ENCODE measurements around the gene INCA1. TPM values are rescaled to one million over a fixed set of nuclear protein-coding genes. Genes with fewer than 3 reads are reported as not detected.

Gene INCA1
- total and polyA plus RNA-seq, 2 experiments from 2014 or later: 1.9 to 6.9 TPM

- H3K9me3 ChIP-seq (ENCODE audit: low read depth): no peaks in the 10 kb centered on the region
- TF ChIP-seq CTCF (IDR thresholded peaks at IDR 0.05; ENCODE audit: low read depth, low read length): no peak
- H3K27me3 ChIP-seq: no peaks in the 10 kb centered on the region
- H3K4me3 ChIP-seq: no peak overlapping the region
- peaks cover 2% of the 10 kb centered on the region for H3K4me1 ChIP-seq (ENCODE audit: low read depth)
- DNase-seq (ENCODE audit: low read depth in 1 of 2, low spot score in 1 of 2): no peak
- peak overlapping the region; percentile 60 for H3K27ac ChIP-seq
- peaks cover 17% of the 10 kb centered on the region for H3K36me3 ChIP-seq
Measured at GRCh38 chr17:4960279-4960922, 36.9 kb downstream of the INCA1 start.

- Histone ChIP-seq H3K27me3 (no peaks in the 10 kb centered on the region), H3K27ac (peak overlapping the region; percentile 60), H3K9me3 (ENCODE audit: low read depth) (no peaks in the 10 kb centered on the region), H3K36me3 (peaks cover 23% of the 10 kb centered on the region), H3K4me3 (no peak overlapping the region), H3K4me1 (ENCODE audit: low read depth) (peaks cover 2% of the 10 kb centered on the region)
- DNase-seq (ENCODE audit: low read depth in 1 of 2, low spot score in 1 of 2): no peak
- TF ChIP-seq CTCF (IDR thresholded peaks at IDR 0.05; ENCODE audit: low read depth, low read length): no peak
Measured at GRCh38 chr17:4959261-4959965, 37.9 kb downstream of the INCA1 start.

- Histone ChIP-seq H3K4me3 (no peak overlapping the region), H3K27ac (peak overlapping the region; percentile 48), H3K36me3 (peaks cover 33% of the 10 kb centered on the region), H3K9me3 (ENCODE audit: low read depth) (no peaks in the 10 kb centered on the region), H3K27me3 (no peaks in the 10 kb centered on the region), H3K4me1 (ENCODE audit: low read depth) (peaks cover 14% of the 10 kb centered on the region)
- DNase-seq (ENCODE audit: low read depth in 1 of 2, low spot score in 1 of 2): no peak
- no peak for TF ChIP-seq CTCF (IDR thresholded peaks at IDR 0.05; ENCODE audit: low read depth, low read length)
Measured at GRCh38 chr17:4958102-4958501, 39.2 kb downstream of the INCA1 start.

GRCh38 chr17:4956493-4957061 lies 40.7 kb downstream of the INCA1 start:
- peak overlapping the region; percentile 72 for H3K27ac ChIP-seq

GRCh38 chr17:4955091-4955490 lies 42.2 kb downstream of the INCA1 start:
- H3K36me3 ChIP-seq: peaks cover 33% of the 10 kb centered on the region
- DNase-seq (ENCODE audit: low read depth in 1 of 2, low spot score in 1 of 2): no peak
- H3K27me3 ChIP-seq: no peaks in the 10 kb centered on the region
- H3K9me3 ChIP-seq (ENCODE audit: low read depth): no peaks in the 10 kb centered on the region
- no peak overlapping the region for H3K27ac ChIP-seq
- peaks cover 37% of the 10 kb centered on the region for H3K4me1 ChIP-seq (ENCODE audit: low read depth)
- no peak for TF ChIP-seq CTCF (IDR thresholded peaks at IDR 0.05; ENCODE audit: low read depth, low read length)
- no peak overlapping the region for H3K4me3 ChIP-seq

More at GRCh38 chr17:4956493-4957061, 40.7 kb downstream of the INCA1 start:
- Histone ChIP-seq H3K27me3 (no peaks in the 10 kb centered on the region), H3K4me1 (ENCODE audit: low read depth) (peaks cover 29% of the 10 kb centered on the region), H3K4me3 (no peak overlapping the region), H3K9me3 (ENCODE audit: low read depth) (no peaks in the 10 kb centered on the region), H3K36me3 (peaks cover 33% of the 10 kb centered on the region)
- peak in 1 of 2 donors; percentile 41 for DNase-seq (ENCODE audit: low read depth in 1 of 2, low spot score in 1 of 2)
- TF ChIP-seq CTCF (IDR thresholded peaks at IDR 0.05; ENCODE audit: low read depth, low read length): peak; percentile 35
